Measurements from ENCODE around the gene ARHGEF4. TPM values are rescaled to one million over a fixed set of nuclear protein-coding genes. Genes with fewer than 3 reads are reported as not detected.
"Not testable (repeated sequence)": the region's sequence is repeated elsewhere in the genome, so short reads cannot be mapped to it uniquely, and the experiment has no call there.

ARHGEF4 gene
- polyA plus RNA-seq, 3 donors from 2014 or later, result not detected

- peaks cover 8 to 10% of the 10 kb centered on the region in 2 donors for H3K4me1 Mint-ChIP-seq
- DNase-seq, result no peak
- no peaks in the 10 kb centered on the region for H3K9me3 Mint-ChIP-seq
- peaks cover 10 to 25% (median 12%) of the 10 kb centered on the region in 3 donors for H3K27me3 Mint-ChIP-seq (ENCODE audit: low read depth in 3 of 3)
- no peaks in the 10 kb centered on the region for H3K36me3 Mint-ChIP-seq
- H3K4me3 Mint-ChIP-seq, result no peak overlapping the region
- H3K27ac Mint-ChIP-seq, result no peak overlapping the region
These were observed 130.2 kb downstream of the ARHGEF4 start for GRCh38 chr2:130966775-130967490.

- peak in 2 of 3 donors; percentile 5 to 13 for DNase-seq
- Mint-ChIP-seq H3K27ac (peak overlapping the region in 4 of 6 donors; percentile 3 to 46 (median 26)), H3K27me3 (ENCODE audit: low read depth in 3 of 3) (peaks cover 0 to 2% (median 0%) of the 10 kb centered on the region in 3 donors), H3K9me3 (no peaks in the 10 kb centered on the region), H3K4me3 (peak overlapping the region in 2 of 5 donors; percentile 1 to 57), H3K36me3 (no peaks in the 10 kb centered on the region), H3K4me1 (peaks cover 12 to 15% of the 10 kb centered on the region in 2 donors)
These were observed 135.7 kb downstream of the ARHGEF4 start for GRCh38 chr2:130972410-130972809.

GRCh38 chr2:130975729-130976128, 139.0 kb downstream of the ARHGEF4 start:
- Mint-ChIP-seq H3K27ac (no peak overlapping the region), H3K36me3 (no peaks in the 10 kb centered on the region)

GRCh38 chr2:130976591-130977237, 140.0 kb downstream of the ARHGEF4 start:
- Mint-ChIP-seq H3K27me3 (ENCODE audit: low read depth in 3 of 3) (peaks cover 0 to 4% (median 0%) of the 10 kb centered on the region in 3 donors), H3K4me3 (no peak overlapping the region), H3K4me1 (peaks cover 12 to 13% of the 10 kb centered on the region in 2 donors), H3K27ac (no peak overlapping the region), H3K9me3 (peaks cover 0 to 5% (median 0%) of the 10 kb centered on the region in 6 donors), H3K36me3 (no peaks in the 10 kb centered on the region)
- no peak for DNase-seq

More at GRCh38 chr2:130975729-130976128, 139.0 kb downstream of the ARHGEF4 start:
- peaks cover 0 to 5% (median 0%) of the 10 kb centered on the region in 6 donors for H3K9me3 Mint-ChIP-seq
- H3K27me3 Mint-ChIP-seq (ENCODE audit: low read depth in 3 of 3), result peaks cover 0 to 2% (median 0%) of the 10 kb centered on the region in 3 donors
- no peak for DNase-seq
- peaks cover 12 to 15% of the 10 kb centered on the region in 2 donors for H3K4me1 Mint-ChIP-seq
- no peak overlapping the region for H3K4me3 Mint-ChIP-seq

- H3K9me3 Mint-ChIP-seq, result peaks cover 0 to 5% (median 0%) of the 10 kb centered on the region in 6 donors
- H3K4me3 Mint-ChIP-seq, result no peak overlapping the region
- no peaks in the 10 kb centered on the region for H3K36me3 Mint-ChIP-seq
- DNase-seq, result no peak
- H3K27ac Mint-ChIP-seq, result no peak overlapping the region
- H3K4me1 Mint-ChIP-seq, result peaks cover 4% of the 10 kb centered on the region in 2 donors
- H3K27me3 Mint-ChIP-seq (ENCODE audit: low read depth in 3 of 3), result peaks cover 0 to 6% (median 0%) of the 10 kb centered on the region in 3 donors
These were observed 140.8 kb downstream of the ARHGEF4 start for GRCh38 chr2:130977461-130978050.

- Mint-ChIP-seq H3K27me3 (ENCODE audit: low read depth in 3 of 3) (peaks cover 0 to 6% (median 1%) of the 10 kb centered on the region in 3 donors), H3K36me3 (no peaks in the 10 kb centered on the region), H3K9me3 (peaks cover 0 to 5% (median 0%) of the 10 kb centered on the region in 6 donors), H3K4me1 (peaks cover 0 to 4% of the 10 kb centered on the region in 2 donors), H3K27ac (no peak overlapping the region), H3K4me3 (no peak overlapping the region)
- no peak for DNase-seq
These were observed 145.0 kb downstream of the ARHGEF4 start for GRCh38 chr2:130981667-130982066.

- no peaks in the 10 kb centered on the region for H3K36me3 Mint-ChIP-seq
- no peak overlapping the region for H3K27ac Mint-ChIP-seq
- no peak overlapping the region for H3K4me3 Mint-ChIP-seq
- H3K27me3 Mint-ChIP-seq (ENCODE audit: low read depth in 3 of 3), result peaks cover 1 to 6% (median 4%) of the 10 kb centered on the region in 3 donors
- no peaks in the 10 kb centered on the region for H3K9me3 Mint-ChIP-seq
- H3K4me1 Mint-ChIP-seq, result peaks cover 0 to 4% of the 10 kb centered on the region in 2 donors
- no peak for DNase-seq
These were observed 148.6 kb downstream of the ARHGEF4 start for GRCh38 chr2:130985206-130985780.

- H3K36me3 Mint-ChIP-seq, result no peaks in the 10 kb centered on the region
- no peak overlapping the region for H3K27ac Mint-ChIP-seq
- H3K4me3 Mint-ChIP-seq, result no peak overlapping the region
These were observed 149.3 kb downstream of the ARHGEF4 start for GRCh38 chr2:130985831-130986649.

GRCh38 chr2:130986890-130987493, 150.3 kb downstream of the ARHGEF4 start:
- Mint-ChIP-seq H3K27ac (no peak overlapping the region), H3K9me3 (no peaks in the 10 kb centered on the region), H3K4me3 (no peak overlapping the region), H3K36me3 (no peaks in the 10 kb centered on the region), H3K4me1 (peaks cover 0 to 4% of the 10 kb centered on the region in 2 donors), H3K27me3 (ENCODE audit: low read depth in 3 of 3) (peaks cover 1 to 4% (median 3%) of the 10 kb centered on the region in 3 donors)
- no peak for DNase-seq

More at GRCh38 chr2:130985831-130986649, 149.3 kb downstream of the ARHGEF4 start:
- Mint-ChIP-seq H3K9me3 (no peaks in the 10 kb centered on the region), H3K27me3 (ENCODE audit: low read depth in 3 of 3) (peaks cover 1 to 6% (median 4%) of the 10 kb centered on the region in 3 donors), H3K4me1 (peaks cover 0 to 4% of the 10 kb centered on the region in 2 donors)
- DNase-seq, result no peak

GRCh38 chr2:130987519-130988425, 151.1 kb downstream of the ARHGEF4 start:
- Mint-ChIP-seq H3K4me1 (peaks cover 0 to 4% of the 10 kb centered on the region in 2 donors), H3K36me3 (no peaks in the 10 kb centered on the region), H3K27me3 (ENCODE audit: low read depth in 3 of 3) (peaks cover 2 to 6% (median 4%) of the 10 kb centered on the region in 3 donors), H3K4me3 (no peak overlapping the region), H3K9me3 (no peaks in the 10 kb centered on the region), H3K27ac (no peak overlapping the region)
- DNase-seq, result no peak

- not testable (repeated sequence) for H3K4me1 Mint-ChIP-seq
These were observed 154.7 kb downstream of the ARHGEF4 start for GRCh38 chr2:130991446-130991845.

GRCh38 chr2:130992003-130992402, 155.3 kb downstream of the ARHGEF4 start:
- not testable (repeated sequence) for H3K4me1 Mint-ChIP-seq, H3K36me3 Mint-ChIP-seq, H3K4me3 Mint-ChIP-seq

More at GRCh38 chr2:130991446-130991845, 154.7 kb downstream of the ARHGEF4 start:
- not testable (repeated sequence) for DNase-seq; H3K9me3 Mint-ChIP-seq; H3K36me3 Mint-ChIP-seq; H3K4me3 Mint-ChIP-seq; H3K27ac Mint-ChIP-seq; H3K27me3 Mint-ChIP-seq (ENCODE audit: low read depth in 3 of 3)

More at GRCh38 chr2:130992003-130992402, 155.3 kb downstream of the ARHGEF4 start:
- H3K27me3 Mint-ChIP-seq (ENCODE audit: low read depth in 3 of 3); H3K27ac Mint-ChIP-seq; DNase-seq; H3K9me3 Mint-ChIP-seq: not testable (repeated sequence)

Data from immature natural killer cell (primary cell).